ENCODE results near the gene TBC1D5. TPM values are rescaled to one million over a fixed set of nuclear protein-coding genes. Genes with fewer than 3 reads are reported as not detected.

The TBC1D5 gene
- total RNA-seq, 1 experiment from 2014 or later = 30.4 TPM

- in situ Hi-C loops (cut with HindIII; ENCODE audit: low pct_unique_long_range_greater_than_20kb, low sequenced_read_pairs) = no loop called here
- DNase-seq (ENCODE audit: low read depth, low spot score) = no peak
- no peak for ATAC-seq
- ChIA-PET CTCF (no interaction called here), POLR2A (no interaction called here)
- Histone ChIP-seq H3K4me3 (ENCODE audit: low read depth in 2 of 2, low read length in 2 of 2) (peak overlapping the region; percentile 66 to 86; a peak in 3 of 4 replicates), H3K4me1 (ENCODE audit: control insufficient read depth, insufficient read depth, low read length) (peaks cover 11% of the 10 kb centered on the region), H3K9me3 (ENCODE audit: control insufficient read depth, insufficient read depth, low read depth, low read length) (no peaks in the 10 kb centered on the region), H3K27me3 (ENCODE audit: control insufficient read depth, insufficient read depth, low read length) (no peaks in the 10 kb centered on the region), H3K27ac (ENCODE audit: low read length) (peak overlapping the region; percentile 96), H3K36me3 (ENCODE audit: control insufficient read depth, insufficient read depth, low read length) (no peaks in the 10 kb centered on the region; the same call in 1 of the 2 replicates)
- TF ChIP-seq TCF7L2 (IDR thresholded peaks at IDR 0.05; ENCODE audit: low read depth, low read length) = no peak
- TF ChIP-seq CTCF (IDR thresholded peaks at IDR 0.05) = no peak
- TF ChIP-seq, protein P1, sequence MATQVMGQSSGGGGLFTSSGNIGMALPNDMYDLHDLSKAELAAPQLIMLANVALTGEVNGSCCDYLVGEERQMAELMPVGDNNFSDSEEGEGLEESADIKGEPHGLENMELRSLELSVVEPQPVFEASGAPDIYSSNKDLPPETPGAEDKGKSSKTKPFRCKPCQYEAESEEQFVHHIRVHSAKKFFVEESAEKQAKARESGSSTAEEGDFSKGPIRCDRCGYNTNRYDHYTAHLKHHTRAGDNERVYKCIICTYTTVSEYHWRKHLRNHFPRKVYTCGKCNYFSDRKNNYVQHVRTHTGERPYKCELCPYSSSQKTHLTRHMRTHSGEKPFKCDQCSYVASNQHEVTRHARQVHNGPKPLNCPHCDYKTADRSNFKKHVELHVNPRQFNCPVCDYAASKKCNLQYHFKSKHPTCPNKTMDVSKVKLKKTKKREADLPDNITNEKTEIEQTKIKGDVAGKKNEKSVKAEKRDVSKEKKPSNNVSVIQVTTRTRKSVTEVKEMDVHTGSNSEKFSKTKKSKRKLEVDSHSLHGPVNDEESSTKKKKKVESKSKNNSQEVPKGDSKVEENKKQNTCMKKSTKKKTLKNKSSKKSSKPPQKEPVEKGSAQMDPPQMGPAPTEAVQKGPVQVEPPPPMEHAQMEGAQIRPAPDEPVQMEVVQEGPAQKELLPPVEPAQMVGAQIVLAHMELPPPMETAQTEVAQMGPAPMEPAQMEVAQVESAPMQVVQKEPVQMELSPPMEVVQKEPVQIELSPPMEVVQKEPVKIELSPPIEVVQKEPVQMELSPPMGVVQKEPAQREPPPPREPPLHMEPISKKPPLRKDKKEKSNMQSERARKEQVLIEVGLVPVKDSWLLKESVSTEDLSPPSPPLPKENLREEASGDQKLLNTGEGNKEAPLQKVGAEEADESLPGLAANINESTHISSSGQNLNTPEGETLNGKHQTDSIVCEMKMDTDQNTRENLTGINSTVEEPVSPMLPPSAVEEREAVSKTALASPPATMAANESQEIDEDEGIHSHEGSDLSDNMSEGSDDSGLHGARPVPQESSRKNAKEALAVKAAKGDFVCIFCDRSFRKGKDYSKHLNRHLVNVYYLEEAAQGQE (IDR thresholded peaks at IDR 0.05; ENCODE audit: insufficient read depth in 1 of 2, low read depth in 2 of 2, low read length in 1 of 2) = no peak
- TF ChIP-seq POLR2AphosphoS5 (IDR thresholded peaks at IDR 0.05; ENCODE audit: low read depth, low read length) = no peak
- no peak for TF ChIP-seq SIN3A (IDR thresholded peaks at IDR 0.05; ENCODE audit: borderline replicate concordance, insufficient read depth, low read depth, low read length)
- intact Hi-C loops (cut with micrococcal nuclease; ENCODE audit: unreplicated experiment) = no loop called here
- no TSS peak for BruUV-seq (replicated peaks)
Observed at GRCh38 chr3:17738921-17739320, 3.5 kb downstream of the TBC1D5 start.

DNA sequence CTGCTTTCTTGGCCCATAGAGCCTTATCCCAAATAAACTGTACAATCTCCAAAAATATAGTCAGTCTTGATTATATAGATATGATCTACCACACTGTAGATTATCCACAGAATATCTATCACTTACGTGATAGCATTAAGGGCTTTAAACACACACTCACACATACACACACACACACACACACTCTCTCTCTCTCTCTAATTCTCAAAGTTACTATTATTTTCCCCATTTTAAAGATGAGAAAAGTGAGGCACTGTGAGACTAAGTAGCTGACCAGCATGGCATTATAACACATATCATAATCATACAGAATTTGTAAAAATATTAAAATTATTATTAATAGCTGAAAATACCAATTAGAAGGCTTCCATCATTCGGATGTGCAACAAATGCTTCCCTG lies 4.2 kb downstream of the TBC1D5 start:
- no TSS peak for BruUV-seq (replicated peaks)
- intact Hi-C loops (cut with micrococcal nuclease; ENCODE audit: unreplicated experiment) = no loop called here
- Histone ChIP-seq H3K4me3 (ENCODE audit: low read depth in 2 of 2, low read length in 2 of 2) (no peak overlapping the region), H3K9me3 (ENCODE audit: control insufficient read depth, insufficient read depth, low read depth, low read length) (no peaks in the 10 kb centered on the region), H3K36me3 (ENCODE audit: control insufficient read depth, insufficient read depth, low read length) (no peaks in the 10 kb centered on the region; the same call in 1 of the 2 replicates), H3K27me3 (ENCODE audit: control insufficient read depth, insufficient read depth, low read length) (no peaks in the 10 kb centered on the region), H3K4me1 (ENCODE audit: control insufficient read depth, insufficient read depth, low read length) (peaks cover 6% of the 10 kb centered on the region), H3K27ac (ENCODE audit: low read length) (no peak overlapping the region)
- TF ChIP-seq SIN3A (IDR thresholded peaks at IDR 0.05; ENCODE audit: borderline replicate concordance, insufficient read depth, low read depth, low read length) = no peak
- TF ChIP-seq, protein P1 (IDR thresholded peaks at IDR 0.05; ENCODE audit: insufficient read depth in 1 of 2, low read depth in 2 of 2, low read length in 1 of 2) = no peak
- no peak for TF ChIP-seq POLR2AphosphoS5 (IDR thresholded peaks at IDR 0.05; ENCODE audit: low read depth, low read length)
- TF ChIP-seq TCF7L2 (IDR thresholded peaks at IDR 0.05; ENCODE audit: low read depth, low read length) = no peak
- no peak for TF ChIP-seq CTCF (IDR thresholded peaks at IDR 0.05)
- DNase-seq (ENCODE audit: low read depth, low spot score) (no peak), ATAC-seq (no peak)
- CTCF ChIA-PET = no interaction called here
- POLR2A ChIA-PET = no interaction called here
- in situ Hi-C loops (cut with HindIII; ENCODE audit: low pct_unique_long_range_greater_than_20kb, low sequenced_read_pairs) = no loop called here

Data from Panc1 (cell line).